Endothelial cell of umbilical vein (primary cell): ENCODE data around the gene ST6GALNAC2. TPM values are rescaled to one million over a fixed set of nuclear protein-coding genes. Genes with fewer than 3 reads are reported as not detected.

ENCODE experiments used
- BruUV-seq: library from RNA; stranded (reverse); fragments of 400-500 nt; replicated peaks from 2 replicates; lab custom pipeline; 2021; lab: Mats Ljungman, UMichigan
- CTCF ChIA-PET: fragments of 300-600, 350-600 bp; sonication (Branson Sonifier 250); formaldehyde crosslinking; loops from one replicate; lab custom pipeline; 2021; ENCODE audit warnings: antibody characterized with exemption, inconsistent platforms; lab: Charles Lee
- POLR2A ChIA-PET: fragments of 300-600, 350-600 bp; sonication (Branson Sonifier 250); formaldehyde crosslinking; loops from one replicate; lab custom pipeline; 2021; ENCODE audit warnings: antibody characterized with exemption, inconsistent platforms; lab: Charles Lee
- DNase-seq: peaks from one replicate; pipeline ENCODE4 v3.0.0-alpha.2; 2011; ENCODE audit warnings: low read depth, low spot score
- FAIRE-seq: peaks from 2 replicates; lab custom pipeline; 2011; peaks lifted over from hg19 to GRCh38; lab: Jason Lieb, UNC
- H2AFZ ChIP-seq: 2 replicates; pipeline ENCODE4 v1.6.0; 2012; ENCODE audit warnings: low read depth, low read length, control low read depth, inconsistent platforms
- H3K27ac ChIP-seq: 2 replicates; pipeline ENCODE4 v1.5.1; 2011; ENCODE audit warnings: low read depth, mild to moderate bottlenecking, control low read depth, low read length, moderate library complexity; ENCODE audit not compliant: insufficient read depth
- H3K27me3 ChIP-seq, 2 experiments: 2 replicates each; pipeline versions ENCODE4 v1.6.0 to v1.6.1; 2011; ENCODE audit warnings: low read length in 2 of 2, mixed read lengths in 1 of 2; ENCODE audit not compliant: control insufficient read depth in 2 of 2, insufficient read depth in 2 of 2
- H3K36me3 ChIP-seq, 2 experiments: 2 replicates in 1 of 2; 3 replicates in 1 of 2; pipeline ENCODE4 v1.5.1; 2011; ENCODE audit warnings: low read length in 2 of 2, mild to moderate bottlenecking in 1 of 2, moderate library complexity in 1 of 2; ENCODE audit not compliant: control insufficient read depth in 2 of 2, insufficient read depth in 2 of 2; ENCODE audit errors: extremely low read depth in 1 of 2
- H3K4me1 ChIP-seq: 3 replicates; pipeline ENCODE4 v1.5.1; 2011; ENCODE audit warnings: mild to moderate bottlenecking, low read length; ENCODE audit not compliant: control insufficient read depth, insufficient read depth; ENCODE audit errors: extremely low read depth
- H3K4me2 ChIP-seq: 2 replicates; pipeline ENCODE4 v1.6.1; 2011; ENCODE audit warnings: low read length, control low read depth, mixed read lengths; ENCODE audit not compliant: insufficient read depth
- H3K4me3 ChIP-seq, 3 experiments: fragments of 200-600 bp in 1 of 3; sonication (generic), shearing (Covaris generic) in 1 of 3; replicated peaks in 1 of 3; 2 replicates each; pipeline ENCODE4 v1.5.1; 2011 to 2016; ENCODE audit warnings: control low read depth in 3 of 3, low read length in 3 of 3, mild to moderate bottlenecking in 2 of 3, inconsistent platforms in 1 of 3, low read depth in 1 of 3, moderate library complexity in 1 of 3; ENCODE audit not compliant: insufficient read depth in 1 of 3
- H3K79me2 ChIP-seq: 2 replicates; pipeline ENCODE4 v1.6.0; 2012; ENCODE audit warnings: low read length, inconsistent platforms; ENCODE audit not compliant: control insufficient read depth, insufficient read depth
- H3K9ac ChIP-seq: replicated peaks from 2 replicates; pipeline ENCODE3; 2011; ENCODE audit warnings: low read length, control low read depth; ENCODE audit not compliant: insufficient read depth; ENCODE audit errors: extremely low read depth
- H3K9me1 ChIP-seq: replicated peaks from 3 replicates; pipeline ENCODE4 v1.6.0; 2011; ENCODE audit warnings: mild to moderate bottlenecking, low read length; ENCODE audit not compliant: control insufficient read depth, insufficient read depth; ENCODE audit errors: extremely low read depth
- H3K9me3 ChIP-seq: replicated peaks from 2 replicates; pipeline ENCODE4 v1.5.1; 2012; ENCODE audit warnings: low read length, inconsistent platforms; ENCODE audit not compliant: control insufficient read depth, insufficient read depth
- H4K20me1 ChIP-seq: replicated peaks from 2 replicates; pipeline ENCODE3; 2011; ENCODE audit warnings: mild to moderate bottlenecking, low read length; ENCODE audit not compliant: control insufficient read depth, insufficient read depth; ENCODE audit errors: extremely low read depth
- CTCF ChIP-seq, 2 donors: IDR thresholded peaks; 1 replicate in 1 of 2; 2 replicates in 1 of 2; pipeline ENCODE4 v1.5.1; 2011; ENCODE audit warnings: low read length in 2 of 2, mild to moderate bottlenecking in 2 of 2, moderate library complexity in 2 of 2, control low read depth in 1 of 2, inconsistent platforms in 1 of 2, low read depth in 1 of 2; ENCODE audit not compliant: insufficient read depth in 1 of 2; ENCODE audit errors: extremely low read depth in 1 of 2
- EZH2 ChIP-seq: IDR thresholded peaks from 2 replicates; pipeline ENCODE4 v1.6.1; 2012; ENCODE audit warnings: borderline replicate concordance, low read depth, mild to moderate bottlenecking, moderate library complexity, low read length, inconsistent platforms; ENCODE audit not compliant: severe bottlenecking
- FOS ChIP-seq: IDR thresholded peaks from 2 replicates; pipeline ENCODE4 v1.6.1; 2011; ENCODE audit warnings: mild to moderate bottlenecking, low read length, moderate library complexity, borderline replicate concordance; ENCODE audit not compliant: insufficient read depth
- GATA2 ChIP-seq: IDR thresholded peaks from 2 replicates; pipeline ENCODE4 v1.7.0; 2011; ENCODE audit warnings: low read depth, mild to moderate bottlenecking, moderate library complexity, mixed read lengths, low read length; ENCODE audit not compliant: insufficient read length, insufficient read depth
- JUN ChIP-seq: IDR thresholded peaks from 2 replicates; pipeline ENCODE4 v1.6.1; 2011; ENCODE audit warnings: borderline replicate concordance, low read depth; ENCODE audit not compliant: insufficient read length, insufficient read depth
- MAX ChIP-seq: IDR thresholded peaks from 2 replicates; pipeline ENCODE4 v1.6.1; 2011; ENCODE audit not compliant: insufficient read depth, insufficient read length
- MYC ChIP-seq: IDR thresholded peaks from one replicate; pipeline ENCODE4 v1.6.1; 2011; ENCODE audit warnings: mild to moderate bottlenecking, low read depth, low read length
- POLR2A ChIP-seq: IDR thresholded peaks from 2 replicates; pipeline ENCODE4 v1.6.1; 2012; ENCODE audit warnings: low read depth, mild to moderate bottlenecking, control low read depth, low read length
- POLR2AphosphoS5 ChIP-seq: IDR thresholded peaks from 2 replicates; pipeline ENCODE4 v1.6.1; 2012; ENCODE audit warnings: low read depth, mild to moderate bottlenecking, control low read depth, low read length, moderate library complexity; ENCODE audit not compliant: insufficient read depth
- dilution Hi-C: fragments of 300-500 bp; cut with MboI; formaldehyde crosslinking; loops from one replicate; pipeline ENCODE4 v1.15.0; 2019; ENCODE audit warnings: low sequenced_read_pairs; ENCODE audit not compliant: extremely low pct_ligation_motif_present
- intact Hi-C: fragments of 100-400 bp; cut with micrococcal nuclease; formaldehyde crosslinking; loops from one replicate; pipeline ENCODE4 v1.10.0; 2022
- polyA plus RNA-seq, 4 experiments: library from polyadenylated mRNA; depleted of rRNA in 3 of 4; stranded (reverse) in 3 of 4; unstranded in 1 of 4; fragments of >200 nt; gene quantifications; 2 replicates each; pipeline versions ENCODE4 v1.2.1 to v1.2.3, GENCODE V29; 2011 to 2012; ENCODE audit warnings: missing spikeins in 1 of 4
- total RNA-seq: library from RNA; stranded (reverse); gene quantifications from 2 replicates; pipeline ENCODE4 v1.2.3, GENCODE V29; 2021

ST6GALNAC2 gene
- total and polyA plus RNA-seq, 2 donors (not counting 3 experiments of a cell fraction or from before 2014, with no cell fraction given): 0.59 to 1.7 TPM

GRCh38 chr17:76577876-76578275 is 7.8 kb downstream of the ST6GALNAC2 start:
- no peak for TF ChIP-seq MAX
- TF ChIP-seq GATA2: no peak
- no peak for TF ChIP-seq POLR2AphosphoS5
- no peak for TF ChIP-seq MYC
- no peak for TF ChIP-seq EZH2
- no peak for TF ChIP-seq JUN
- TF ChIP-seq CTCF (IDR thresholded peaks at IDR 0.05; ENCODE audit: extremely low read depth in 1 of 2, insufficient read depth in 1 of 2, low read depth in 1 of 2, low read length in 2 of 2): no peak
- no peak for TF ChIP-seq FOS
- TF ChIP-seq POLR2A: no peak
- Histone ChIP-seq H3K4me3 (no peak overlapping the region), H2AFZ (no peak overlapping the region), H3K4me1 (no peaks in the 10 kb centered on the region), H4K20me1 (no peaks in the 10 kb centered on the region), H3K79me2 (no peaks in the 10 kb centered on the region), H3K27me3 (no peaks in the 10 kb centered on the region), H3K9me1 (no peaks in the 10 kb centered on the region), H3K4me2 (no peak overlapping the region), H3K9ac (no peak overlapping the region), H3K9me3 (no peaks in the 10 kb centered on the region), H3K36me3 (no peaks in the 10 kb centered on the region), H3K27ac (no peak overlapping the region)
- DNase-seq (no peak), FAIRE-seq (no peak)
- ChIA-PET POLR2A (no interaction called here), CTCF (interaction anchor here (1.6 to 1.7 kb wide), 2 partner anchors 20 to 111 kb away, joined by 3 to 8 read pairs; no protein-coding TSS in a partner anchor)
- intact Hi-C loops (no loop called here), dilution Hi-C loops (no loop called here)
- BruUV-seq: no TSS peak
